OCI-LY3 (cell line): ENCODE data around the gene LARP1.

ENCODE experiments used
- CTCF ChIP-seq: fragments of 200-600, 300-600 bp; sonication (generic); IDR thresholded peaks from 2 replicates; pipeline ENCODE4 v1.5.1; 2014; ENCODE audit warnings: antibody characterized with exemption, low read length, low read depth
- EZH2phosphoT487 ChIP-seq: fragments of 200-600 bp; shearing (Covaris generic); IDR thresholded peaks from 2 replicates; pipeline ENCODE4 v1.6.1; 2018; ENCODE audit warnings: antibody characterized with exemption, mixed run types, low read depth

- TF ChIP-seq CTCF, result no peak
- no peak for TF ChIP-seq EZH2phosphoT487
Observed at GRCh38 chr5:154780128-154780527, 25.0 kb downstream of the LARP1 start.
